ENCODE results near the gene EMID1.

DNA sequence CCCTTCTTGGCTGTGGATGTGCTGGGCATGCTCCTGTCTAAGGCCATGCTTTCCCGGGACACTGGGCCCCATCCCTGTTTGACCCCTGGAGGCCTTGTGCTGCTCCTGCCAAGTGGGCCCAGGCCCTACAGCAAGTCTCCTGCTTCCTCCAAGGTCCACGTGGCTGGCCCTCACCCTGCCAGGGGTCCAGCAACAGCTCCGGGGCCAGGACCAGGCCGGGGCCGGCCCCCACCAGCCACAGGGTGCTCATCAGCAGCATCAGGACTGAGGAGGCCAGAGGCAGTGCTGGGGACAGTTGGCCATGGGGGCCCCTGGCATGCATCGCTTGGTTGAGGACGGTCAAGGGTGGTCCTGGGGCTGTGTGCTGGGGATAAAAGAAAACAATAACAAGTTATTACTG lies 59.6 kb downstream of the EMID1 start:
- no peak for TF ChIP-seq ZNF660 (tag by site-specific recombination; IDR thresholded peaks at IDR 0.05)
- TF ChIP-seq, protein P1, sequence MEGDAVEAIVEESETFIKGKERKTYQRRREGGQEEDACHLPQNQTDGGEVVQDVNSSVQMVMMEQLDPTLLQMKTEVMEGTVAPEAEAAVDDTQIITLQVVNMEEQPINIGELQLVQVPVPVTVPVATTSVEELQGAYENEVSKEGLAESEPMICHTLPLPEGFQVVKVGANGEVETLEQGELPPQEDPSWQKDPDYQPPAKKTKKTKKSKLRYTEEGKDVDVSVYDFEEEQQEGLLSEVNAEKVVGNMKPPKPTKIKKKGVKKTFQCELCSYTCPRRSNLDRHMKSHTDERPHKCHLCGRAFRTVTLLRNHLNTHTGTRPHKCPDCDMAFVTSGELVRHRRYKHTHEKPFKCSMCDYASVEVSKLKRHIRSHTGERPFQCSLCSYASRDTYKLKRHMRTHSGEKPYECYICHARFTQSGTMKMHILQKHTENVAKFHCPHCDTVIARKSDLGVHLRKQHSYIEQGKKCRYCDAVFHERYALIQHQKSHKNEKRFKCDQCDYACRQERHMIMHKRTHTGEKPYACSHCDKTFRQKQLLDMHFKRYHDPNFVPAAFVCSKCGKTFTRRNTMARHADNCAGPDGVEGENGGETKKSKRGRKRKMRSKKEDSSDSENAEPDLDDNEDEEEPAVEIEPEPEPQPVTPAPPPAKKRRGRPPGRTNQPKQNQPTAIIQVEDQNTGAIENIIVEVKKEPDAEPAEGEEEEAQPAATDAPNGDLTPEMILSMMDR (tag by site-specific recombination; IDR thresholded peaks at IDR 0.05): no peak
- TF ChIP-seq, protein P2, sequence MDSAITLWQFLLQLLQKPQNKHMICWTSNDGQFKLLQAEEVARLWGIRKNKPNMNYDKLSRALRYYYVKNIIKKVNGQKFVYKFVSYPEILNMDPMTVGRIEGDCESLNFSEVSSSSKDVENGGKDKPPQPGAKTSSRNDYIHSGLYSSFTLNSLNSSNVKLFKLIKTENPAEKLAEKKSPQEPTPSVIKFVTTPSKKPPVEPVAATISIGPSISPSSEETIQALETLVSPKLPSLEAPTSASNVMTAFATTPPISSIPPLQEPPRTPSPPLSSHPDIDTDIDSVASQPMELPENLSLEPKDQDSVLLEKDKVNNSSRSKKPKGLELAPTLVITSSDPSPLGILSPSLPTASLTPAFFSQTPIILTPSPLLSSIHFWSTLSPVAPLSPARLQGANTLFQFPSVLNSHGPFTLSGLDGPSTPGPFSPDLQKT (IDR thresholded peaks at IDR 0.05; ENCODE audit: borderline replicate concordance, low read depth, low read length): no peak
- TF ChIP-seq ZFP37 (tag by site-specific recombination; IDR thresholded peaks at IDR 0.05): no peak
- TF ChIP-seq ZBTB7A (tag by site-specific recombination; IDR thresholded peaks at IDR 0.05; ENCODE audit: low read depth): no peak
- TF ChIP-seq KLF8 (tag by site-specific recombination; IDR thresholded peaks at IDR 0.05): no peak
- no peak for TF ChIP-seq ZNF561 (tag by site-specific recombination; IDR thresholded peaks at IDR 0.05; ENCODE audit: borderline replicate concordance)
- TF ChIP-seq, protein P3, sequence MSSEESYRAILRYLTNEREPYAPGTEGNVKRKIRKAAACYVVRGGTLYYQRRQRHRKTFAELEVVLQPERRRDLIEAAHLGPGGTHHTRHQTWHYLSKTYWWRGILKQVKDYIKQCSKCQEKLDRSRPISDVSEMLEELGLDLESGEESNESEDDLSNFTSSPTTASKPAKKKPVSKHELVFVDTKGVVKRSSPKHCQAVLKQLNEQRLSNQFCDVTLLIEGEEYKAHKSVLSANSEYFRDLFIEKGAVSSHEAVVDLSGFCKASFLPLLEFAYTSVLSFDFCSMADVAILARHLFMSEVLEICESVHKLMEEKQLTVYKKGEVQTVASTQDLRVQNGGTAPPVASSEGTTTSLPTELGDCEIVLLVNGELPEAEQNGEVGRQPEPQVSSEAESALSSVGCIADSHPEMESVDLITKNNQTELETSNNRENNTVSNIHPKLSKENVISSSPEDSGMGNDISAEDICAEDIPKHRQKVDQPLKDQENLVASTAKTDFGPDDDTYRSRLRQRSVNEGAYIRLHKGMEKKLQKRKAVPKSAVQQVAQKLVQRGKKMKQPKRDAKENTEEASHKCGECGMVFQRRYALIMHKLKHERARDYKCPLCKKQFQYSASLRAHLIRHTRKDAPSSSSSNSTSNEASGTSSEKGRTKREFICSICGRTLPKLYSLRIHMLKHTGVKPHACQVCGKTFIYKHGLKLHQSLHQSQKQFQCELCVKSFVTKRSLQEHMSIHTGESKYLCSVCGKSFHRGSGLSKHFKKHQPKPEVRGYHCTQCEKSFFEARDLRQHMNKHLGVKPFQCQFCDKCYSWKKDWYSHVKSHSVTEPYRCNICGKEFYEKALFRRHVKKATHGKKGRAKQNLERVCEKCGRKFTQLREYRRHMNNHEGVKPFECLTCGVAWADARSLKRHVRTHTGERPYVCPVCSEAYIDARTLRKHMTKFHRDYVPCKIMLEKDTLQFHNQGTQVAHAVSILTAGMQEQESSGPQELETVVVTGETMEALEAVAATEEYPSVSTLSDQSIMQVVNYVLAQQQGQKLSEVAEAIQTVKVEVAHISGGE (tag by site-specific recombination; conservative IDR thresholded peaks at IDR 0.05; ENCODE audit: low read depth): no peak
- TF ChIP-seq ZBTB21 (tag by site-specific recombination; IDR thresholded peaks at IDR 0.05): no peak
- TF ChIP-seq, protein P4, sequence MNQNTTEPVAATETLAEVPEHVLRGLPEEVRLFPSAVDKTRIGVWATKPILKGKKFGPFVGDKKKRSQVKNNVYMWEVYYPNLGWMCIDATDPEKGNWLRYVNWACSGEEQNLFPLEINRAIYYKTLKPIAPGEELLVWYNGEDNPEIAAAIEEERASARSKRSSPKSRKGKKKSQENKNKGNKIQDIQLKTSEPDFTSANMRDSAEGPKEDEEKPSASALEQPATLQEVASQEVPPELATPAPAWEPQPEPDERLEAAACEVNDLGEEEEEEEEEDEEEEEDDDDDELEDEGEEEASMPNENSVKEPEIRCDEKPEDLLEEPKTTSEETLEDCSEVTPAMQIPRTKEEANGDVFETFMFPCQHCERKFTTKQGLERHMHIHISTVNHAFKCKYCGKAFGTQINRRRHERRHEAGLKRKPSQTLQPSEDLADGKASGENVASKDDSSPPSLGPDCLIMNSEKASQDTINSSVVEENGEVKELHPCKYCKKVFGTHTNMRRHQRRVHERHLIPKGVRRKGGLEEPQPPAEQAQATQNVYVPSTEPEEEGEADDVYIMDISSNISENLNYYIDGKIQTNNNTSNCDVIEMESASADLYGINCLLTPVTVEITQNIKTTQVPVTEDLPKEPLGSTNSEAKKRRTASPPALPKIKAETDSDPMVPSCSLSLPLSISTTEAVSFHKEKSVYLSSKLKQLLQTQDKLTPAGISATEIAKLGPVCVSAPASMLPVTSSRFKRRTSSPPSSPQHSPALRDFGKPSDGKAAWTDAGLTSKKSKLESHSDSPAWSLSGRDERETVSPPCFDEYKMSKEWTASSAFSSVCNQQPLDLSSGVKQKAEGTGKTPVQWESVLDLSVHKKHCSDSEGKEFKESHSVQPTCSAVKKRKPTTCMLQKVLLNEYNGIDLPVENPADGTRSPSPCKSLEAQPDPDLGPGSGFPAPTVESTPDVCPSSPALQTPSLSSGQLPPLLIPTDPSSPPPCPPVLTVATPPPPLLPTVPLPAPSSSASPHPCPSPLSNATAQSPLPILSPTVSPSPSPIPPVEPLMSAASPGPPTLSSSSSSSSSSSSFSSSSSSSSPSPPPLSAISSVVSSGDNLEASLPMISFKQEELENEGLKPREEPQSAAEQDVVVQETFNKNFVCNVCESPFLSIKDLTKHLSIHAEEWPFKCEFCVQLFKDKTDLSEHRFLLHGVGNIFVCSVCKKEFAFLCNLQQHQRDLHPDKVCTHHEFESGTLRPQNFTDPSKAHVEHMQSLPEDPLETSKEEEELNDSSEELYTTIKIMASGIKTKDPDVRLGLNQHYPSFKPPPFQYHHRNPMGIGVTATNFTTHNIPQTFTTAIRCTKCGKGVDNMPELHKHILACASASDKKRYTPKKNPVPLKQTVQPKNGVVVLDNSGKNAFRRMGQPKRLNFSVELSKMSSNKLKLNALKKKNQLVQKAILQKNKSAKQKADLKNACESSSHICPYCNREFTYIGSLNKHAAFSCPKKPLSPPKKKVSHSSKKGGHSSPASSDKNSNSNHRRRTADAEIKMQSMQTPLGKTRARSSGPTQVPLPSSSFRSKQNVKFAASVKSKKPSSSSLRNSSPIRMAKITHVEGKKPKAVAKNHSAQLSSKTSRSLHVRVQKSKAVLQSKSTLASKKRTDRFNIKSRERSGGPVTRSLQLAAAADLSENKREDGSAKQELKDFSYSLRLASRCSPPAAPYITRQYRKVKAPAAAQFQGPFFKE (tag by site-specific recombination; IDR thresholded peaks at IDR 0.05; ENCODE audit: borderline replicate concordance): no peak
- TF ChIP-seq YY1 (tag by site-specific recombination; IDR thresholded peaks at IDR 0.05): no peak
